ENCODE measurements around the gene ATP2A3. TPM values are rescaled to one million over a fixed set of nuclear protein-coding genes. Genes with fewer than 3 reads are reported as not detected.

Gene ATP2A3
- total RNA-seq, 1 donor from 2014 or later = 0.53 TPM

- no peak for DNase-seq (ENCODE audit: low read depth, low spot score)
Observed at GRCh38 chr17:3913531-3914311, 50.5 kb downstream of the ATP2A3 start.

DNA sequence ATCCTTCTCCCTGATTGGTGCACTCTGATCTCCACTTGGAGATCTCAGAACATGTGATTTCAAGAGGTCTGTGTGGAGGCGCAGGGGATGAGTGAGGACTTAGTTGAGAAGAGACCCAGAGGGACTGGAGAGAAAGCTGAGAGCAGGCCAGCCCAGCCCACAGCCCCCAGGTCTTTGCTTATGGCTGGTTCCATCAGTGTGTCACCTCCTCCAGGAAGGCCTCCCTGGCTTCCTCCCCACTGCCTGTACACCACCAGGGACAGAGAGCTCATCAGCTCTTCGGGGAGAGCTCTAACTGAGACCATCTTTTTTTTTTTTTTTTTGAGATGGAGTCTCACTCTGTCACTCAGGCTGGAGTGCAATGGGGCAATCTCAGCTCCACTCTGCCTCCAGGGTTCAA is 51.4 kb downstream of the ATP2A3 start:
- no peak for DNase-seq (ENCODE audit: low read depth, low spot score)

GRCh38 chr17:3911271-3912053 is 52.8 kb downstream of the ATP2A3 start:
- DNase-seq (ENCODE audit: low read depth, low spot score) = no peak

- DNase-seq (ENCODE audit: low read depth, low spot score) = no peak
Observed at GRCh38 chr17:3910420-3911270, 53.6 kb downstream of the ATP2A3 start.

DNA sequence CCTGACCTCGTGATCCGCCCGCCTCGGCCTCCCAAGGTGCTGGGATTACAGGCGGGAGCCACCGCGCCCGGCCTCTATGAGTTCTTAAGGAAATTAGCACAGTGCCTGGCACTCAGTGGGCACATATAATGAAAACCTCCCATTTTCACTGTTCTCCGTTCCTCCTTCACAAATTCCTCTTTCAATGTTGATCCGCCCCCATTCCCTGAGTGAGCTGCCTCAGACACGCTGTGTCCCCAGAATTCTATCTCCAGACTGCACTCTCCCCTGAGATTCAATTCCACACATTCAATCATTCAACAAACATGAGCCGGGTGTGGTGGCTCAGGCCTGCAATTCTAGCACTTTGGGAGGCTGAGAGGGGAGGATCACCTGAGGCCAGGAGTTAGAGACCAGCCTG is 55.0 kb downstream of the ATP2A3 start:
- no peak for DNase-seq (ENCODE audit: low read depth, low spot score)

- DNase-seq (ENCODE audit: low read depth, low spot score) = no peak
Observed at GRCh38 chr17:3907483-3908216, 56.6 kb downstream of the ATP2A3 start.

DNA sequence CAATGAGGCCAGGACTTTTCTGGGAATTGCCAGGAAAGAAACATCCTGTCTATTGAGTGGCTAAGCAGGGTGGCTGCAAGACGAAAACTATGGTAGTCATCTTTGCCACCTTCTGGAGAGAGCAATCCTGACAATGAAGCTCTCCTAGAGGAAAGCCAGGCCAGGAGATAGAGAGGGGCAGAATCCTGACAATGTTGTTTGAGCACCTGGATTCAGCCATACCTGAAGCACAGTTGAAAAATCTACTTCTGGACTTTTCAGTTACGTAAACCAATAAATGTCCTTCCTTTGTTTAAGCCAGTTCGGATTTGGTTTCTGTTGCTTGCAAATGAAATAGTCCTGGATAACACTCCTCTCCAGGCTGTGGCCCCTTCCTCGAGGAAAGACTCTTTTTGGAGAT is 57.4 kb downstream of the ATP2A3 start:
- no peak for DNase-seq (ENCODE audit: low read depth, low spot score)

- DNase-seq (ENCODE audit: low read depth, low spot score) = no peak
Observed at GRCh38 chr17:3905017-3905520, 59.2 kb downstream of the ATP2A3 start.

GRCh38 chr17:3904501-3904900 is 59.7 kb downstream of the ATP2A3 start:
- DNase-seq (ENCODE audit: low read depth, low spot score) = no peak

GRCh38 chr17:3903881-3904290 is 60.4 kb downstream of the ATP2A3 start:
- no peak for DNase-seq (ENCODE audit: low read depth, low spot score)

DNA sequence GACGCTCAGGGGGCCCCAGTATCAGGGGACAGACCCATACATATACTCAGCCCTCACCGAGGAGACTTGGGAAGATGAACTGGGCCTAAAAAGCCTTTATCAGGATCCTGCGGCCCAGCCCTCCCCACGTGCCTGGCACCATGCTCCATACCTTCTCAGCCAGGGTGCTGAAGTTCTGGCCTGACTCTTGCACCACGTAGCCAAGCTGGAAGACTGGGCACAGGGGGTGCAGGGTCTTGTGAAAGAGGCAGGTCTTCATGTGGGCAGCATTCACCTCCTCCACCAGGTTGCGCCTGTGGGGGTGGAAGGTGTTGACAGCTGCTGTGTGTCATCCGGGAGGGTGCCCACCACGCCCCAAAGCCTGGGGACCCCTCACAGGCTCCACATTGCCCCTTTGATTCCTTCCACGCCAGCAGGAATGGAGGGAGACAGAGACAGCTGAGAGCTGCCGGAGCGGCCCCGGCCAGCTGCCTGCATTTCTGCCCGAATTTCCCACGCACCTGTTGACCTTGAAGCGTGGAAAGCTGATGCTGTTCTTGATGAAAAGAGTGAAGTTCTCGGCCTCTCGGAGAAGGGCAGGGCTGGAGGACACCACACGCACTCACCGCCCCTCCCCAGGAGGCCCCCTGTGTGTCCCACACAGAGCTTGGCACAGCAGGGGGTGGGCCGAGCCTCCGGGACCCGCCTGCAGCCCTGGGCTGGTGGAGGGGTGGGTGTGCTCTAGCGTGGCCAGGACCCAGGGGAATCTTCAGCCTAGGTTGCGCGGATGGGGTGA is 61.0 kb downstream of the ATP2A3 start:
- DNase-seq (ENCODE audit: low read depth, low spot score) = no peak

DNA sequence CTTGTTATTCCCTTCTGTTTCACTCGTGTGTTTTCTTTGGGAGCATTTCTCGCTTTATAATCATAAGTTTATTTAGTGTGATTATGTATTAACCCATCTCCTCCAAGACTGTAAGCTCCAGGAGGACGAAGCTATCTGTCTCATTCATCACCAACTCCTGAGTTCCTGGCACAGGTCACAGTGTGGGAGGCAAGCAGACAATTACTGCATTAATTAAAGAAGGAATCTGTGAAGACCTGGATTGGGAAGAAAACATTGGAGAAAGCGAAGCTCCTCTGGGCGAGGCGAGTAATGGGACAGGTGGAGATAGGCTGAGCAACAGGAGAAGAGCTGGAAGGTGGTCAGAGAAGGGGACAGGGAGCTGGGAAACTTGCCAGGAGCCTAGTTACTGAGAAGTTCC is 63.6 kb downstream of the ATP2A3 start:
- DNase-seq (ENCODE audit: low read depth, low spot score) = no peak

DNA sequence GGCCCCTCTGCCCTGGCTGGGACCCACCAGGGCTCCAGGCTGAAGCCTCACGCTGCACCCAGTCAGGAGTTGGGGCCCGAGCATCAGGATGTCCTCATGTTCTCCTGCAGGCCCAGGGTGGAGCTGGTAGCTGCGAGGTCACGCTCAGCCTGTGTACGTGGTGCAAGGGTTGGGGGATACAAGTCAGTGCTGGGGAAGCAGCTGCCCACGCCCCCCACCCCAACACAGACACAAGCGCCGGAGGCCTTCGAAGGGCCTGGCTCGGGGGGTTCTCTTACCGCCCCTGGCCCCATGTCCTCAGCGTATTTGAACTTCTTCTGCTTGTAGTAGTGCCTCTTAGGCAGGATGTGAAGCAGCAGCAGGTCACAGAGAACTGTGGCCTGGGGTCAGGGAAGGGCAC is 66.5 kb downstream of the ATP2A3 start:
- no peak for DNase-seq (ENCODE audit: low read depth, low spot score)

- DNase-seq (ENCODE audit: low read depth, low spot score) = no peak
Observed at GRCh38 chr17:3896968-3897235, 67.3 kb downstream of the ATP2A3 start.

DNA sequence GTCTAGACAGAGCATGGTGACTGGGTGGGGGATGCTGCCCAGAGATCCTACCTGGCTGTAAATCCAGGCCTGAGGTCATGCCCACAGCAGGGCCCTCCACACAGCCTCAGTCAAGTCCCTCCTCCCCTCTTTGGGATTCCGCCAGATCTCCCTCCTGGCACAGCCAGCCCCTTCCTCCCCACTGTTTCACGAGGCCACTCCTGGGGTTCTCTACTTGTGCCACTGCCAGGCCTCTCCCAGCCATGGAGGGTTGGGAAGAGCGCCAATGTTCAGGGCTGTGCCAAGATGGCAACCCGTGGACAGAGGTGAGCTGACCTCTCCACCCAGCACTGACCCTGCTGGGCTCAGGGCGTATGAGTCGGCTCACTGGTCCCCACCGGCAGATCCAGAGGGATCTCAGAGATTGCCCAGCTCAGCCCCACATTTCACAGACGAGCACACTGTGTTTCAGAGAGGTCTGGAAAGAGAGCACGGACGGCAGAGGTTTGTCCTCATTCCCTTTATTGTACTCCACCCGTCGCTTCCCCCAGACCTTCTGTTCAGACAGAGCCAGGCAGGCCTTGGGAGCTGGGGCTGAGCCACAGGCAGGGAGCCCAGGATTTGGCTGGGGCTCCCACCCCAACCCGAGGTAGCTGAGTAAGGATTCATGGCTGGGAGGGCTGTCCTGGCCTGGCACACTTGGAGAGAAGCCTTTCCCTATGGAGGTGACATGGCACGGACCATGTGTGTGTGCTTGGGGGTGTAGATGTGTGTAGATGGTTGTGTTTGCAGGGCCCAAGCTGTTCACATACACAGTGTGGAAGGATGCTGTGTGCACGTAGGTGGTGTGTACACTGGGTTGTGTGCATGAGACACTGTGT is 67.9 kb downstream of the ATP2A3 start:
- no peak for DNase-seq (ENCODE audit: low read depth, low spot score)

- no peak for DNase-seq (ENCODE audit: low read depth, low spot score)
Observed at GRCh38 chr17:3895354-3895753, 68.9 kb downstream of the ATP2A3 start.

GRCh38 chr17:3894911-3895343 is 69.3 kb downstream of the ATP2A3 start:
- DNase-seq (ENCODE audit: low read depth, low spot score) = no peak

DNA sequence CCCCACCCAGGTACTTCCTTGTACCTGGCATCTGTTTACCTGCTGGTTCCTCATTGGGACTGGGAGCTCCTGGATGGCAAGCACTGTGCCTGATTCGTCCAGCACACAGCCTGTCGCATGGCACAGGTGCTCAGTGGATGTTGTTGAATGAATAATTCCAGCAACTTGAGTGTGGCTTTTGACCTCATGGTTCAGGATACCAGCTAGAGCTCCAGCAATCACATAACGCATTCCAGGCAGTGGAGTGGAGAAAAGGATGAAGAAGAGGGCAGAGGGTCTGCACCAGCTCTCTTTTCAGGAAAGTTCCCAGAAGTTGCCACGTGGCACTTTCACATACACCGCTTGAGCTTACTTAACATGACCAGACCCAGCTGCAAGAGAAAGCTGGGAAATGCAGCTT is 70.0 kb downstream of the ATP2A3 start:
- no peak for DNase-seq (ENCODE audit: low read depth, low spot score)

- no peak for DNase-seq (ENCODE audit: low read depth, low spot score)
Observed at GRCh38 chr17:3893720-3894116, 70.5 kb downstream of the ATP2A3 start.

Measured in pulmonary artery endothelial cell (primary cell).